ENCODE measurements around the gene TNXB.

Gene TNXB

DNA sequence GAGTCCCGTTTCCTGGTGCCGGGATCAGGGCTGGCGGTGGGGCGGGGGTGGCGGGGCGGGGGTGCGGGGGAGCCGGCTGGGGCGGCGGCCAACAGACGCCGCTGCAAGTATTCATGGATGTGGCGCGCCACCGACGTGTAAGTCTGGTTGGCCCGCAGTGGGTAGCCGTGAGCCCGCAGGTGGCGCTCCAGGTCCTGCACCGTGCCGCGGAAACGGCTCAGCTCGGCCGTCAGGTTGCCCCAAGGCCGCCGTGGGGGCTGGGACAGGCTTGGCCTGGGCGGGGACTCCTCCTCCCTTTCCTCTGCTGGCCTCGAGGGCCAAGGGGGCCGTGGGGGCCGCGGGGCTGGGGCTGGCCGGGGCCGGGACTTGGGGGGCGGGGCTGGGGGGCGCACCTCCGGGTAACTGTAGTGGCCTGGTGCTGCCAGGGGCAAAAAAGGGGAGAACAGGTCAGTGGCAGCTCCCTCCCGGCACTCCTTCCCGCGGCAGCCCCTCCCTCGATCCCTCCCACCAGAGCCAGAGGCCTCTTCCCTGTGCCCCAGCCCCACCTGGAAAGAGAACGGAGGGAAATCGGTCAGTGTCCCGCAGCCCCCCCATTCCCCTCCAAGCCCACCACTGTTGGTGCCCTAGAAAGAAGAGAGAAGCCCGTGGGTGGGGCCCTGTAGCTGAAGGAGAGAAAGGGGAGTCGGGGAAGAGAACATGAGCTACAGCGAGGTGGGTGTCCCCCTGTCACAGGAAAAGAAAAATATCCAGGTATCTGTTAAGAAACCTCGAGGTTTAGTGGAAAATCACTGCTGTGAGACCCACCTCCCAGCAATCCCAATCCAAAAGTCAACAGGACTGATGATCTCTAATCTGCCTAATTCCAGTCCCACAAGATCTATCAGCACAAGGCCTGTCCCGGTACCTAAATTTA is 21.3 kb downstream of the TNXB start:
- peak; percentile 33 to 41 for DNase-seq (ENCODE audit: low read depth in 2 of 2, low spot score in 1 of 2)

DNA sequence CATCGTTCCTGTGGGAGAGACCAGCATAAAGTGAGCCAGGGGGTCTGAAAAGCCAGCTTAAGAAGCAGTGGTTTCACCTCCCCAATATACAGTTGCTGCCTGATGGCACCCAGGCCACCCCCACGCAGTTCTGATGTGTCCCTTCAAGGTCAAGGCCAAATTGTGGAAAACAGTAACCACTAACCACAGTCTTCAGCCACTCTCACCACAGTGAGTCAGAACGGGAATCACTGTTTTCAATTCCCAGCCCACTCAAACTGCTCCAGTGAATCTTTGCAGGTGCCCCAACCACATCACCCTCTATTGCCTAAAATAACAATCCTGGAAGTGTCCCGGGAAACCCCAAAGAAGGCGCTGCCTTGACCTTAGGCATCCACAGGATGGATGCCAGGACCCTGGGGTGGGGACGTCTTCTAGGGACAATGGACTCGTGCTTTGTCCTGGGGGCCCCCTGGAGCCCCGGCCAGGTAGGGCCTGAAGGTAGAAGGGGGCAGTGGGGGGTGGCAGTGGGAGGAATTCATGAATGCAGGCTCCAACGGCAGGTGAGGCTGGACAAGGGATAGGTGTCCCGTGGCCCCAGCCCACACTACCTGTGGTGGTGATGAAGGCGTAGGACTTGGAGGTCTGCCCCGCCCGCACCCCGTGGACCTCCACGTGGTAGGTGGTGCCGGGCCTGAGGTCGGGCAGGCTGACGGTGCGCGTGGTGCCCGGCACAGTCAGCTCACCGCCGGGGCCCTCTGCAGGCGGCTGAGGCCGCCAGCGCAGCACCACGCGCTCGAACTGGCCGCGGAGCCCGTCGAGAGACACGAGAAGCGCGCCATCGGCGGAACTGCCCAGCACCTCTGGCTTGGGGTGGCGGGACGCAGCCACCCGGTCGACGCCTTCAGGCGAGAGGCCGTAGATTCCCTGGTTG is 22.2 kb downstream of the TNXB start:
- DNase-seq (ENCODE audit: low read depth in 2 of 2, low spot score in 1 of 2): no peak

DNA sequence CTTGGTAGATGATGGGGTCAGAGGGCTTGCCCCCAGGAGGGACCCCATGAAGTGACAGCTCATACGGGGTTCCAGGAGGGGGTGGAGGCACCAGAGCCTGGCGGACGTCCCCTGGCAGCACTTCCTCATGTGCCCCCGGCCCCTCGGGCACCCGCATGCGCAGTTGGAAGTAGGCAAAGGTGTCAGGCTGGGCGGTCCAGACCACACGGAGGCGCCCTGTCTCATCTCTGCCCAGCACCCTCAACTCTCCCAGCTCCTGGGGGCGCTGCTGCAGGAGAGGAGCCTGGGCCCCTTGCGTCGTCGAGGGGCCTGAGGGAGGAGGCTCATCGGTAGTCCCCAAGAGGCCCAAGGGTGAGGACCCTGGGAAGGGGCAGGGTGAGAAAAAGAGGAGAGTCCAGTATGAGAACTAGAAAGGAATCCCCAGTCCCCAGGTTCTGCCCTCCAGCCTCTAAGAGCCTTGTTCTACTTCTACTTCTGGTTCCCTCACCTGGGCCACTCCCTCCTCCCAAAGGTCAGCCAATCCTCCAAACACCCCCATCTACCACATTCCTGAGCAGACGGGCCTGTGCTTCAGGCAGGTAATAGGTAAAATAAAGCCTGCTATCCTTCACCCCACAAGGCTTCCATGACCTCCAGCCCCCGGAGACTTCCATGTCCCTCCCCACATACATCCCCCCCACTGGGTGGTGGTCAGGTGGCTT is 23.2 kb downstream of the TNXB start:
- DNase-seq (ENCODE audit: low read depth in 2 of 2, low spot score in 1 of 2): no peak

DNA sequence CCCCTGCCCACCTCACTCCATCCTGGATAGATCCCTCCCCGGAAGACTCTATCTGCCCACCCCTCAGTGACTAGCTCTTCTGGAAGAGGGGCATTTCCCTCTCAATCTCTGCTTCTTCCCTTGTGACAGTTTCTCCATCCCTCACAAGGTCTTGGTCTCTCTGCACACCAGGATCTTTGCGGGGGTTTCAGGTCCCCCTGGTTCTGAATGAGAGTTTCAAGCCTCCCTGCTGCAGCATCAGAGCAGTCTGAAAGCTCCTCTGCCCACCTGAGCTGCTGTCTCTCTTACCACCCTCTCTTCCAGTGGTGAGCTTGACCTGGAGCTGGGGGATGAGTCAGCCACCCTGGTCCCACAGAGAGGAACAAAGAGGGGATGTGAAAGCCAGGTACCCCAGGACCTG is 24.4 kb downstream of the TNXB start:
- no peak for DNase-seq (ENCODE audit: low read depth in 2 of 2, low spot score in 1 of 2)

DNA sequence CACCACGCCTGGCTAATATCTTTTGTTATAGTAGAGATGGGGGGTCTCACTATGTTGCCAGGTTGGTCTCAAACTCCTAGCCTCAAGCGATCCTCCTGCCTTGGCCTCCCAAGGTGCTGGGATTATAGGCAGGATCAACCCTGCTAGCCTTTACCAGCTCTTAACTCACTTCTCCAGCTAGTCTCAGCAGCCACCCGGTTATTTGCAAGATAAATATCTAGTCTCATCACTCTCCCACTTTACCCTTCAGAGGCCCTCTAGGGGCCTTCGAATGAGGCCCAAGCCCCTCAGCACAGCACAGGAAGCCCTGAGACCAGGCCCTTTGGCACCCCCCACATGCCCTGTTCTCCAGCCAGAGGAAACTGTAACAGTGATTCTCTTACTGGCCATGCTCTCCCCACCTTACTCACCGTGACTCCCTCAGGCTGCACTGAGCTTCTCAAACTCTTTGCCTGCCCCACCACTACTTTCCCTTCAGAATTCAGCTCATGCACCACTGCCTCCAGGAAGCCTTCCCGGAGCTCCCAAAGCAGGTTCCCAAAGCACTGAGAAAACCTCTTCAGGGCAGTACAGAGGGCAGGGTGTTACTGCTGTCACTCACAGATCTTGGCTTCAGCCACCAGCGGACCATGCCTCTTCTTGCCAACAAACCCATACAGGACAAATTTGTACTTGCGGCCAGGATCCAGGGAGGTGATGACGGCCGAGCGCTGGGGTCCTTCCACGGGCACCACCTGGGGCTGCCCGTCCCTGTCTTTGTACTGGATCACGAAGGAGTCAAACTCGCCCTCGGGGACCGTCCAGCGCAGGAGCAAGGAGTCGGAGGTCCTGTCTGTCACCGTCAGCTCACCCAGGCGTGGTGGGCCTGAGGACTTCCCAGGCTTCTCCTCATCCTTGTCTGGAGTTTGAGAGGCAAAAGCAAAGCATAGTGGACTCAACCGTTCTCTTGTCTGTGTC is 25.0 kb downstream of the TNXB start:
- no peak for DNase-seq (ENCODE audit: low read depth in 2 of 2, low spot score in 1 of 2)

DNA sequence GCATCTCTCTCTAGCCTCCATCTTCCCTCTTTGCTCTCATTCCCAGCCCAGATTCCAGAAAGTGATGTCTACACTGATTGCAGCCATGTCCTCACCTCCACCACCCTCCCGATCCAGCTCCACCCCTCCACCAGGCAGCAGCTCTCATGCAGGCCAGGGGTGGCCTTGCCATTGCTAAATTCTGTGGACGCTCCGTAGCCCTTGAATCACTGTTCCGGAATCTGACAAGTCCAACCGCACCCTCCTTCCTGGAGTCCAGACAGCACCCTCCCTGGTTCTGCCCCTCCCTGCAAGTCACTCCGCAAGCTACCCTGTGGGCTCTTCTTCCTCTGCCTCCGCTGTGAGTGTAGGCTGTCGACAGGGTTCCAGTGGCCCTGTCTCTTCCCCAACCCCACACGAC is 26.2 kb downstream of the TNXB start:
- DNase-seq (ENCODE audit: low read depth in 2 of 2, low spot score in 1 of 2): no peak

DNA sequence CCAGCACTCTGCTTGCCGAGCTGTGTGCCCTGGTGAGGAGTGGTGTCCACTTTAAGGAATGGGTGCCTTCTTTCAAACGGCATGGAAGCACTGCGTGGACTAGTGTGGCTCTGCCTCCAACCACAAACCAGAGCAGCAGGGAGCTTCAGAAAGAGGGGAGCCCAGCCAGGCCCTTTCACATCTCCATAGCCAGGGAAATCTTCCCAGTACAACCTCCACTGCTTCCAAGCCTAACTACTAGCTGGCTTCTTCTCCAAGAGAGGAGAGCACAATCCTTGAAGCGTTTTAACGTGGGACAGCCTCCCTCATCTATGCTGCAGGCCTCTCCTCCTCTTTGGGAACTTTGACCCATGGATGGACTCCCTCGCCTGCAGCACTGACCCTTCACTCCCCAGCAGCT is 26.7 kb downstream of the TNXB start:
- no peak for DNase-seq (ENCODE audit: low read depth in 2 of 2, low spot score in 1 of 2)

DNA sequence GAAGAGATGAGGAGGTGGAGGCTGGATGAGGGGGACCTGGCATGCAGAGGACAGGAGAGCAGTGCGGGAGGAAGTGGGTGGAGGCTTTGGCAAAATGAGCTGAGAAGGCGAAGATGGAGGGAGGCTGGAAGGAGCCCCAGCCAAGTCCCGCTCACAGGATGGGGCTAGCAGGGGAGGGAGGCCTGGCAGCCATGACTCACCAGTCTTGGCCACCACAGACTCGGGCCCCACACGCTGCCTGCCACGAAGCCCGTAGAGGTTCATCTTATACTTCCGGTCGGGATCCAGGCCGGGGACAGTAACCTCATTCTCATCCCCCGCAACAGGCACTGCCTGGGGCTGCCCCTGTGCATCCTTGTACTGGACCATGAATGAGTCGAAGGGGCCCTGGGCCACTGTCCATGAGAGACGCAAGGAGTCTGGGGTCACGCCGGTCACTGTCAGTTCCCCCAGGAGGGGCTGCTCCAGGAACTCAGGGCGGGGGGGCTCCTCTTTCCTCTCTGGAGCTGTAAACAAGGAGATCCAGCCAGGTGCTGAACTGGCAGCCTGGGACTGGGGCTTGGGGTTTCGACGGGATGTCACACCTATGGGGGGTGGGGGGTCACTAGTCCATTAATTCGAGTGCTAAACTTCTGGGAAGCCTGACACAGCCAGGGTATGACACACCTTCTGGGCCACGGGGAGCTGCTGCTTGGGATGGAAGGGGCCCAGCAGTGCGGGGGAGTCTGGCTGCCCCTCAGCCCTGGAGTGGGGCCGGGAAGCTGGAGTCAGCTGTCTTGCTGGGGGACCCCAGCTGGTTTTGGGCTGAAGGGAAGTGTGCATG is 27.8 kb downstream of the TNXB start:
- no peak for DNase-seq (ENCODE audit: low read depth in 2 of 2, low spot score in 1 of 2)

DNA sequence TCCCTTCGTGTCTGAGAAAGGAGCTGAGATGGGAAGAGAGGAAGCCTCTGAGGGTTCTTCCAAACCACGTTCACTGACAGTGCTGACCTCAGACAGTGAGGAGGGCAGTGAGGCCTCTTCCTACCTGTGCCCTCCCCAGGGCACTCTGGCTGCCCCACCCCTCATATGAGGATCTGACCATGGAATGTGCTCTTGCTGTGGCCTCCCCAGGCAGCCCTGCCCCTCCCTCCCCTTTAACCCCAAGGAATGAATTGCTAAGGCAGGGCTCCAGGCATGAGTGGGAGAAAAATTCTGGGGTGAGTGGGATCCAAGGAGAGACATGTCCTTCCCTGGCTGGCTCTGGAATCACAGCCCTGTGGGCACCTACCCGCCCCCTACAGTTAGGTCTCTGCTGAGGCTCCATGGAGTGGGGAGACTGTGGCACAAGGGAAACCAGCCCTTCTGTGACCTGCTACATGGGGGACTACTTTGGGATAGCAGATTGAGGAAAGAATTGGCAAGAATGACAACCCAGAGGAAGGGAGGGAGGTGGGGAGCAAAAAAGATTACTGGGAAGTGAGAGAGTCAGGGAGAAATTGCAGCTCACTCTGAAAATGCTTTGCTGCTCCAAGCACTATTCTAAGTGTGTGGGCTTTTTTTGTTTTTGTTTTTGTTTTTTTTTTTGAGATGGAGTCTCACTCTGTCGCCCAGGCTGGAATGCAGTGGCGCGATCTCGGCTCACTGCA is 29.4 kb downstream of the TNXB start:
- no peak for DNase-seq (ENCODE audit: low read depth in 2 of 2, low spot score in 1 of 2)

DNA sequence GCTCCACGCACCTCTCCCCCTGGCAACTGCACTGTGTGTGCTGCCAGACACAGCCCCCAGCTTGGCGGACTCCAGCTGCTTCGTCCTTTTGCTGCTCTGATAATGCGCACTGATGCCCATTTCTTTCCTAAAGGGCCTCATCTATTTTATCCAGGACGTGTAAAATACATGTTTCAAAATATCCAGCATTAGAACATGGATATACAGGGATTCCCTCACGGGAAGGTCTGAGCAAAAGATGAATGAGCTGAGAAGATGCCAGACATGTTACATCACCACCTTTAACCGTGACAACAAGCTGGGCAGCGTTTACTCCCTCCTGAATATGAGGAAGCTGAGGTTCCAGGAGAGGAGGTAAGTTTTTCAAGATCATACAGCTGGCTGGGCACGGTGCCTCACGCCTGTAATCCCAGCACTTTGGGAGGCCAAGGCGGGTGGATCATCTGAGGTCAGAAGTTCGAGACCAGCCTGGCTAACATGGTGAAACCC is 32.8 kb downstream of the TNXB start:
- no peak for DNase-seq (ENCODE audit: low read depth in 2 of 2, low spot score in 1 of 2)

DNA sequence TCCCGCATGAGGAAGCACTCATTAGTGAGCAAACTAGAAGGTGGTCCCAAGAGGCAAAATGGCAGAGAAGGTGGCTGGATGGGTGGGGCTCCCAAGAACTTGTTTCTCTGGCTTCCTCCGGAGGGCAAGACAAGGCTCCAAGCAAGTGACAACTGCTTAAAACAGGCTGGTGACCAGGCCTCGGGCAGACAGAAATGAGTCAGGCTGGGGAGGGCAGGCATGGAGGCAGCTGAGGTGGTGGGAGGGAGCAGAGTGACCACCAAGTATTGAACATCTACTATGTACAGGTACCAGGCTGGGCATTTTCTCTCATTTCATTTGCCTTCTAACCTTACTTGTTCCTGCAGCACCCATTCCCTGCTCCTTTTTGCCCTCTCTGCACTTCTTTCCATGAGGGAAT is 33.4 kb downstream of the TNXB start:
- no peak for DNase-seq (ENCODE audit: low read depth in 2 of 2, low spot score in 1 of 2)

DNA sequence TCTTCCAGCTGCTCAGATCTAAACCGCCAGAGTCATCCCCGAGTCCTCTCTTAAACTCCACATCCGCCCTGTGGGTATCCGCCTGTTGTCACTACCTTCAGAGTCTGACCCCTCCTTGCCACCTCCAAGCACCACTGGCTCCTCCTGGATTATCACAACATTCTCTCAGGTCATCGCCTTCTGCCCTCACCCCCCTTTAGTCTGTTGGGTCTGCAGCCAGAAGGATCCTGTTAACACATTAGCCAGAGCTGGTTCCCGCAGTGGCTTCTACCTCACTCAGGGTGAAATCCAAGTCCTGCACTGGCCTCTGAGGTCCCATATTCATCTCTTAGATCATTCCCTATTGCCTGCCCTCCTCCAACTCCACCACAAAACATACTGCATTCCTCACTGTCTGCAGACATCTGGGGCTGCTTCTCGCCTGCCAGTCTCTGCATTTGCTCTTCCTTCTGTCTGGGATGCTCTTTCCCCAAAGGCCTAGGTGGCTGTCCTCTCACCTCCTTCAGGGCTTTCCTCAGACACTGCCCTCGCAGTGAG is 34.1 kb downstream of the TNXB start:
- no peak for DNase-seq (ENCODE audit: low read depth in 2 of 2, low spot score in 1 of 2)

DNA sequence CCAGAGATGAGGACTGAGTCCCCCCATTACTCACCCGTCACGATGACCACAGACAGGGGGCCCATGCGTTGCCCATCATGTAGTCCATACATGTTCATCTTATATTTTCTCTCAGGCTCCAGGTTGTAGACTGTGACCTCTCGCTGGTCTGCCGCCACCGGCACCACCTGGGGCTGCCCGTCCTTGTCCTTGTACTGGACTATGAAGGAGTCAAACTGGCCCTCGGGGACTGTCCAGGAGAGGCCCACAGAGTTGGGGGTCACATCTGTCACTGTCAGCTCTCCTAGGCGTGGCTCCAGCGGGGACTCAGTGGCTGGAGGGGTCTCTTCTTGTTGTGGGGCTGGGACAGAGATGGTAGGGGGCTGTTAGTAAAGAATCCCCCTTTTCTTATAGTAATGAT is 35.5 kb downstream of the TNXB start:
- no peak for DNase-seq (ENCODE audit: low read depth in 2 of 2, low spot score in 1 of 2)

DNA sequence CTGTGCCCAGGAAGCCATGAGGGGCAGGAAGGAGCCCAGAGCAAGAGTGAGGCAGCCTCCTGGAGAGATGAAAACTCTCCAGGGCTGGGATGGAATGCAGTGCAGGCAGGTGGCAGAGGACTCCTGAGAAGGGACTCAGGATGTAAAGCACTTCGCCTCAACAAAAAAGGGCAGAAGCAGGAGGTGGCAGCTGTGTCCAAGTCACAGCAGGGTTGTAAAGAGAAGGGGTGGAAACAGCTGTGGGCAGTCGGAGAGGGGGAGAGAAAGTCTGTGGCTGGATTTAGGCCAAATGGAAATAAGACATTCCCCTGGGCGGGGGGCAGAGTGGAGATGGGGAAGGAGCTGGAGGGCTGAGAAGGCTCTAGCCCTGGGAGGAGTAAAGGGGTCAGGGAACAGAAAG is 36.0 kb downstream of the TNXB start:
- DNase-seq (ENCODE audit: low read depth in 2 of 2, low spot score in 1 of 2): no peak

DNA sequence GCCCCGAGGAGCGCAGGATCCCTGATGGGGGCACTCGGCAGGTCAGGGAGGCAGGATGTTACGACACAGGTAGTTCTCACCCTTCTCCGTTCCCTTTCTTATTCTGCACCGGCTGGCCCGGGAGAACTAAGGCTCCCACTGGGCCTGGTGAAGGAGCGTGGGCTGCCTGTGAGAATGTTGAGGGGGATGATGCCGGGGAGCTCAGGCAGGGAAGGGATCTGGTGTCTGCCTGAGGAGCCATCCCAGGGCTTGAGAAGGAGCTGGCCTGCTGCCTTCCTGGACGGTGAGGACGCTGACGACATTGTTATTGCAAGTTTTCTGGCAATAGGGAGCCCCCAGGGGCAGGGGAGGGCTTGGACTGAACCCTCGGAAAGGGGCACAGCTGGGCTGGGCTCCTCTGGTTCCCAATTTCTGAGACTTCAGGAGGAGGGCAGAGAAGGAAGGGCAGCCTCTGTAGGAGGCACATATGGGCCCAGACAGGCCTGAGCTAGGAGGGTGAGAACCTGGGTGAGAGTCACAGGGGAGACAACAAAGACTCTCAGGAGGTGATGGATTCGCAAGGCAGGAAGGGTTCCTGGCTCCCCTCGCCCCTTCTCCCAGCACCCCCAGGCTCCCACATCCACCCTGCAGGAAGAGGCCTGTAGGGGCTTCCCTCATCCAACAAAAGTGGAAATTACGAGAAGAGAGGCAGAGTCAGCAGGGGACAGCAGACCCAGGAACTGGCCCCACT is 38.2 kb downstream of the TNXB start:
- no peak for DNase-seq (ENCODE audit: low read depth in 2 of 2, low spot score in 1 of 2)

DNA sequence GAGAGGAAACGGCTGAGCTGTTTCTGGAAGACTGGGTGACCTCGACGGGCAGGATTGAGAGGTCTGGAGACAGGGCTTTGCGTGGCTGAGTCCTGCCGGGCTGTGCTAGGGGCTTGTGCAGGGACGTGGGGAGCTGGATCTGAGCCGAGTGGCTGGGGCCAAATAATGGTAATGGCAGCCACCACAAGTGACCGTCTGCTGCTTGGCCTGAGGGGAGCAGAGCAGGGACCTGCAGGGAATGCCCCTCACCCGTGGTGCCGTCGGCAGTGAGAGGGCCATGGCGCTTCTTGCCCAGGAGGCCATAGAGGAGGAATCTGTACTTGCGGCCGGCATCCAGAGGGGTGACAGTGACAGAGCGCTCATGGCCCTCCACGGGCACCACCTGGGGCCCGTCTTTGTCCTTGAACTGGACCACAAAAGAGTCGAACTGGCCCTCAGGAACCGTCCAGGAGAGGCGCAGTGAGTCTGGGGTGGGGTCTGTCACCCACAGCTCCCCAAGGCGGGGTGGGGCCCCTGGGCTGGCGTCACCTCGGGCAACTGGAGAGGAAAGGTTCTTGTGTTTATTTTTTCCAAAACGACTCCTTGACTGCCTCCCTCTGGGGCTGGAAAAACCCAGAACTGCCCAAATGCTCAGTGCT is 39.1 kb downstream of the TNXB start:
- no peak for DNase-seq (ENCODE audit: low read depth in 2 of 2, low spot score in 1 of 2)

DNA sequence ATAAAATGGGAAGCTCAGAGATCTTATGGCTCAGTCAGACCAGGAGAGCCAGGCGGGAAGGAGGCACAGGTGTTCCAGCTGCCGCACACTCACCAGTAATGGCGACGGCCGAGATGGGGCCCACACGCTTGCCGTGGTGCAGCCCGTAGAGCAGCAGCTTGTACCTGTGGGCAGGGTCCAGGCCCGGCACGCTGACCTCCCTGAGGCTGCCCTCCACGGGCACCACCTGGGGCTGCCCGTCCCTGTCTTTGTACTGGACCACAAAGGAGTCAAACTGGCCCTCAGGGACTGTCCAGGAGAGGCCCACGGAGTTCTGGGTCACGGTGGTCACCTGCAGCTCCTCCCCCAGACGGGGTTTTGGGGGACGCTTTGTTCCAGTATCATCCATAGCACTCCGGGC is 39.7 kb downstream of the TNXB start:
- no peak for DNase-seq (ENCODE audit: low read depth in 2 of 2, low spot score in 1 of 2)
